Frontal cortex (tissue), 4 donors: ENCODE results near the gene HTRA1. TPM values are rescaled to one million over a fixed set of nuclear protein-coding genes. Genes with fewer than 3 reads are reported as not detected.

Source experiments
- DNase-seq, 2 donors: peaks; one replicate each; pipeline ENCODE4 v3.0.0; 2012; ENCODE audit warnings: low spot score in 2 of 2
- FAIRE-seq: peaks from 2 replicates; lab custom pipeline; 2012; peaks lifted over from hg19 to GRCh38; lab: Jason Lieb, UNC
- total RNA-seq: library from RNA; depleted of rRNA; stranded (reverse); fragments of >200 nt; gene quantifications from one replicate; pipeline ENCODE4 v1.2.3, GENCODE V29; 2014
- donor health status: control.
- donor health status: control.
- donor health status: control.

The HTRA1 gene
- total RNA-seq, 1 donor from 2014 or later, result 41.2 TPM

- DNase-seq (no peak), FAIRE-seq (no peak)
These were observed 29.7 kb downstream of the HTRA1 start for GRCh38 chr10:122490786-122491680.

DNA sequence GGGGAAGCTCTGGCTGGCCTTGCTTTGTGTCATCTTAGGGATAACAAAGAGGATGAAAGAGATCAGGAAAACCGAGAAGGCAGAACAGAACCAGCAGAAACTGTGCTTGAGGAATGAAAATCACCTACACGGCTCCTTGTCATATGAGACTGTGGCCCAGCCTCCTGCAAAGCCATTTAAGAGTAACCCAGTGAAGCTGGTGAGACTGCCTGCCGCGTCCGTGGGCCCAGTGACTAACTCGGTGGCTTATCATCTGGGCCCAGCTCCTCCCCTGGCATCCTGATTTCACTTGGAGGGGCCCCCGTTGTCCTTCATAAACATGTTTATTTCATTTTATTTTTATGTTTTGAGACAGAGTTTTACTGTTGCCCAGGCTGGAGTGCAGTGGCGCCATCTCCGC lies 30.7 kb downstream of the HTRA1 start:
- DNase-seq (no peak), FAIRE-seq (no peak)

GRCh38 chr10:122492999-122493481 lies 31.7 kb downstream of the HTRA1 start:
- DNase-seq, result no peak
- no peak for FAIRE-seq

DNA sequence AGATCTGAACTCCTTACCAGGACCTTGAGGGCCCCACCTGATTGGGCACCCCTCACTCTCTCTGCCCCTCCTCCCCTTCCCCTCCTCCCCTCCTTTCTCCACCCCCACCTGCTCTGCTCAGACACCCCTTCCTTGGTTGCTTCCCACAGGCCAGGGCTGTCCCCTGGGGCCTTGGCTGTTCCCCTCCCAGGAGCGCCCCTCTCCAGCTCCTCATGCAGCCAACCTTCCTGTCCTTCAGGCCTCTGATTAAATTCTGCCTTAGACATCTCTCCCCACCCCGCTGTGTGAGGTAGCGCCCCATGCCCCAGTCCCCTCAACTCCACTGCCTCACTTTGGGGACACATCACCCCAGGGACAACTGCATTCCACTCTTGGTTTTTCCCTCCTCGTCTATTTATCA lies 32.4 kb downstream of the HTRA1 start:
- DNase-seq, result no peak
- no peak for FAIRE-seq

- DNase-seq (no peak), FAIRE-seq (no peak)
These were observed 32.9 kb downstream of the HTRA1 start for GRCh38 chr10:122494173-122494820.

GRCh38 chr10:122494833-122495232 lies 33.5 kb downstream of the HTRA1 start:
- FAIRE-seq (no peak), DNase-seq (no peak)

DNA sequence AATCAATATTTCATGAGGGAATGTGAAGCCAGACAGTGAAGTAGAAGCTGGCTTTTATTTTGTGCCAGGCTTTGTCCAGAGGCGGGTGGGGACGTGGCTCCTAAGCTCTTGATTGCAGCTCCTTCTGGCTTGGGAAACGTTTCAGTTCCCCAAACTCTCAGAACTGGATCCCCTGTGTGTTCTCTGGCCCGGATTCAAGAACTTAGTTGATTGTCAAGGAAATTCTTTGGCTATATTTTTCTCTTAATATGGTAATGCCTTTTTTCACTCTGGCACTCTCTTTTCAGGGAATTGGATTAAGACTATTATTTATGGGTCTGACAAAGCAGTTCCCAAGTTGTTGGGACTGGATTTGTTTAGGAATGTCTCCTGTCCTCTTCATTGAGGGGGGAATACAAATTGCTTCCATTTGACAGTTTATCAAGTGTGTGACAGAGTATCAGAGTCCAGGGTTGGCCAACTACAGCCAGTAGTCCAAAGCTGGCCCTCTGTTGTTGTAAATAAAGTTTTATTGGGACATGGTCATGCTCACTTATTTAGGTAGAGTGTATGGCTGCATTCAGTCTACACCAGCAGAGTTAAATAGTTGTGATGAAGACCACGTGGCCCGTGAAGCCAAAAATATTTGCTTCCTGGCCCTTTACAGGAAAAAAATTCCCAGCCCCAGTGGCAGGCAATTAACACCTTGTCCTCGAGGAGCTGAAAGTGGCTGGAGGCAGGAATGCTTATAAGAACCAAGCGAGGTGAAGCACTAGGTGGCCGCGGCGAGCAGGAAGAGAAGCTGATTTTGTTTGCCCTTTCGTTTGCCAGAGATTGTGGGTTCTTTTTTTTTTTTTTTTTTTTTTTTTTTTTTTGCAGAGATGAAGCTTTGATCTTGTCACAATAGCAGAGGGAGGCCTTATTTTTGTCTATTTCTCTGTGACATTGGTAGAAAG lies 34.3 kb downstream of the HTRA1 start:
- DNase-seq, result no peak
- FAIRE-seq, result no peak

DNA sequence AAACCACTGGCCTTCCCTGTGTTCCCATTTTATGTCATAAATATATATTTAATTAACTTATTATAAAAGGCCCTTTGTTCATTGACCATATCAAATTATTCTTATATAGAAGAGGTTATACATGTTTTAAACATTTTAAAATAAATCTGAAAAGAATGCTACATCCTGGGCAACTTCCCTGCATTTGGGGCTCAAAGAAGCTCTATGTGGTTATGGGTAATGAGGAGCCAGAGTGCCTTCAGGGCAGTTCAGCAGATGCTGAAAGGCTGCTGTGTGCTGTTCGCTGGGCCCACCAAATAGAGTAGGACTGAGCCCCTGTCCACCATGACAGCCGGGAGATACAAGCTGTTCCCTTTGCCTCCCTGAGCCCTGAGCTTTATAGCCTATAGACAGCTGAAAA lies 35.9 kb downstream of the HTRA1 start:
- DNase-seq (no peak), FAIRE-seq (no peak)

GRCh38 chr10:122498521-122498920 lies 37.2 kb downstream of the HTRA1 start:
- FAIRE-seq (no peak), DNase-seq (no peak)

DNA sequence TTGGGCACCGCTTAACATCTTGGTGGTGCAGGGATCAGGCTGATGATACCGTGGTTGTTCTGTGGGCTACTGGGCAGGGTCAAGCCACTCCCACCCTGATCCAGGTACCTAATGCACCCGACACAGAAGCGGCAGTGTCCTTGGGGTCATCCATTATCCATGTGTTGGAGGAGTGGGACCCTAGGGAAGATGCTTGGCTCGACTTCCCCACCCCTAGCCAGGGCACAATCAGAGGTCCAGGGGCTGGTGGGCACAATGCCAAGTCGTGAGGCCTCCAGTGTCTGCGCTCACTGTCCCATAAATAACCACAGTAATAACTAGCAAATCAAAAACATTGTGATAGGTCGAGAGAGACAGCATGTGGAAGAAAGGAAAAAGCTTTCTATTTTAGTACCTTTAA lies 37.7 kb downstream of the HTRA1 start:
- no peak for FAIRE-seq
- no peak for DNase-seq

DNA sequence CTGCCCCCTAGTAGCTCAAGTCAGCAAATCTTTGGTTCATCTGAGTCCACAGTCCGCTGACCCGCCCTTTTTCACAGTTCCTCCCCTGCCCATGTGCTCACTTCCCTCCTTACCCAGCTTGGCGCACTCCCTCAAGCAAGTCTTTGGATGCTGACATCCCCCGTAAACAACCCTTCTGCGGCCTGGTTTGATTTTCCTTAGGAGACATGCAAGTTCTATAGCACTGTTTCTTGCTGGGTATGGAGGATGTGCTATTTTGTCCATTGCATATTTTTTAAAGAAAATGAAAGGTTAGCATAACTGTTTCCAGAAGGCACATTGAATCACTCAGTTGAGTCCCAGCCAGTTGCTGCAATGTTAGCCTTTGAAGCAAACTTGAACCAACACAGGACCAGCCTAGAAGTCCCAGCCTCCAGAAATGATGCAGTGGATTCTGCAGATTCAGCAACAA lies 38.2 kb downstream of the HTRA1 start:
- DNase-seq (peak in 1 of 2 donors; percentile 47), FAIRE-seq (no peak)

- DNase-seq (no peak), FAIRE-seq (no peak)
These were observed 38.8 kb downstream of the HTRA1 start for GRCh38 chr10:122500194-122500593.

- DNase-seq (no peak), FAIRE-seq (no peak)
These were observed 39.4 kb downstream of the HTRA1 start for GRCh38 chr10:122500726-122501125.

- no peak for DNase-seq
- FAIRE-seq, result no peak
These were observed 41.7 kb downstream of the HTRA1 start for GRCh38 chr10:122503012-122503411.

GRCh38 chr10:122503886-122504609 lies 42.7 kb downstream of the HTRA1 start:
- no peak for FAIRE-seq
- DNase-seq, result no peak

DNA sequence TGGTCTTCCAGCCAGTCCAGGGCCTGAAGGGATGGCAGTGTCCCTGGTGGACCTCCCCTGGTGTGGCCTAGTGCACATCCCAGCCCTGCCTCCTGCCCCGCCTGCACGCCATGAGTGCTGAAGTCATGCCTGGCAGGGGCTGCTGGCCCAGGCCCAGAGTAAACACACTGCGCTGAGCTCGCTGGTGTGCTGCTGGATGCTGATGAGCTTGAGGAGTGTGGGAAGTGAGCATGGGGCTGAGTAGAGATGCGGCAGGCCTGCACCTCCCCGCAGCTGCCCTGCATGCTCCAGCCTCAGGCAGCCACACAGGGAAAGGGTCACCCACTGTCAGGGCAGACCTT lies 43.2 kb downstream of the HTRA1 start:
- no peak for FAIRE-seq
- DNase-seq, result peak; percentile 65 to 77

DNA sequence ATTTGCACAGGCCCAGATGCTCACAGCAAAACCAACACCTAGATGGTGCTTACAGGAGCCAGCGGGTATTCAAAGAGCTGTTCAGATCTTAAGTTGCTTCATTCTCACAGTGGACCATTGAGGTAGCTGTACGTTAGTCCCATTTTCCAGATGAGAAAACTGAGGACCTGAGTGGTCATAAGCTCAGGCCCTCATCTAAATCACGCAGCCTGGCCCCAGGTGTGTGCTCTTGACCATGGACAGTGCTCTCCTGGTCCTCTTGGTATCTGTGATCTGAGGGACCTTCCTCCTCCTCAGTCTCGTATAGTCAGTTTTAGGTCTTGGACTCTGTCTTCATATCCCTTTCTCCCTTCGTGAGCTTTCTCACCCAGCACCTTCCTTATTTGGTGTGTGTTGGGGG lies 43.7 kb downstream of the HTRA1 start:
- FAIRE-seq, result no peak
- DNase-seq, result no peak

DNA sequence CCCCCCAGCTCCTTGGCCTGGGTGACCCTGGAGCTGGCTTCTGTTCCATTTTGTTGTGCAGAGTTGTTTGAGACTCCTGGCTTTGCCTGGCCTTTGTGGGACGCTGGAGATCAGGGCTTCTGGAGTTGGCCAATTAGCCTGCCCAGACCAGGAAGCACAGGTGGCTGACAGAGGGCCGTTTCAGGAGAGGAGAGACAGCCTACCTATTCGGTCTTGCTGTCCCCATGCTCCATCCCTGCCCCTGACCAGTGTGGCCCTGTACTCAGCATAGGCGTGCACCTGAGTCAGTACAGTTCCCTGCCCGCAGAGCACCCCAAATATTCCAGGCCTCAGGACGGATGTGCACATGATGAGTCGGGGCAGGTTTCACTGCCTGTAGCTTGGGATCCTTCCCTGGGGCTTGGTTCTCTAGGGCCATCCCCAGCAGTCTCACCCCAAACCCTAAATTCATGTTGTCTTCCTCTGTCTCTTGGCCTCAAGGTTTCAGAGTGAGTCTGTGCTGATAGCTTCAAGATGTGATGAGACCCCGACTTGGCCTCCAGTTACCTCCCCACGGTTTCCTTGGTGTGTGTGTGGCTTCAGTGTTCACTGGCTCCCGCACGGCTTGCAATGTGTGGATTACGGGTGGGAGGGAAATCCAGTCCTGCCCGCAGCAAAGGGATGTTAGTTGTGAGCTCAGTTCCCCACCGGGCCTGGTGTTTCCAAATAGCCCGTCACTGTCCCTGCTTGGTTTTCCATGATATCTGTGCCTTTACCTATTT lies 44.7 kb downstream of the HTRA1 start:
- no peak for FAIRE-seq
- DNase-seq, result no peak

GRCh38 chr10:122507616-122508015 lies 46.3 kb downstream of the HTRA1 start:
- FAIRE-seq (no peak), DNase-seq (no peak)
